ENCODE data around the gene CCDC7. TPM values are rescaled to one million over a fixed set of nuclear protein-coding genes. Genes with fewer than 3 reads are reported as not detected.
"Not testable (repeated sequence)": the region's sequence is repeated elsewhere in the genome, so short reads cannot be mapped to it uniquely, and the experiment has no call there.

The CCDC7 gene
- polyA plus RNA-seq, 1 experiment: 1.9 TPM

- ChIA-PET CTCF (no interaction called here), POLR2A (no interaction called here)
- Histone ChIP-seq H3K4me3 (ENCODE audit: low read depth, low read length) (no peak overlapping the region), H3K9me3 (ENCODE audit: control insufficient read depth, insufficient read depth, low read length) (no peaks in the 10 kb centered on the region), H3K27me3 (ENCODE audit: control insufficient read depth, insufficient read depth, low read length) (no peaks in the 10 kb centered on the region), H3K27ac (ENCODE audit: low read depth, low read length) (no peak overlapping the region)
- DNase-seq (ENCODE audit: low read depth, low spot score): no peak
- TF ChIP-seq, protein P1, sequence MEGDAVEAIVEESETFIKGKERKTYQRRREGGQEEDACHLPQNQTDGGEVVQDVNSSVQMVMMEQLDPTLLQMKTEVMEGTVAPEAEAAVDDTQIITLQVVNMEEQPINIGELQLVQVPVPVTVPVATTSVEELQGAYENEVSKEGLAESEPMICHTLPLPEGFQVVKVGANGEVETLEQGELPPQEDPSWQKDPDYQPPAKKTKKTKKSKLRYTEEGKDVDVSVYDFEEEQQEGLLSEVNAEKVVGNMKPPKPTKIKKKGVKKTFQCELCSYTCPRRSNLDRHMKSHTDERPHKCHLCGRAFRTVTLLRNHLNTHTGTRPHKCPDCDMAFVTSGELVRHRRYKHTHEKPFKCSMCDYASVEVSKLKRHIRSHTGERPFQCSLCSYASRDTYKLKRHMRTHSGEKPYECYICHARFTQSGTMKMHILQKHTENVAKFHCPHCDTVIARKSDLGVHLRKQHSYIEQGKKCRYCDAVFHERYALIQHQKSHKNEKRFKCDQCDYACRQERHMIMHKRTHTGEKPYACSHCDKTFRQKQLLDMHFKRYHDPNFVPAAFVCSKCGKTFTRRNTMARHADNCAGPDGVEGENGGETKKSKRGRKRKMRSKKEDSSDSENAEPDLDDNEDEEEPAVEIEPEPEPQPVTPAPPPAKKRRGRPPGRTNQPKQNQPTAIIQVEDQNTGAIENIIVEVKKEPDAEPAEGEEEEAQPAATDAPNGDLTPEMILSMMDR (IDR thresholded peaks at IDR 0.05; ENCODE audit: low read depth, low read length): no peak
These were observed 184.0 kb downstream of the CCDC7 start for GRCh38 chr10:32629910-32630309.

GRCh38 chr10:32646535-32646934, 200.6 kb downstream of the CCDC7 start:
- Histone ChIP-seq H3K27me3 (ENCODE audit: control insufficient read depth, insufficient read depth, low read length) (no peaks in the 10 kb centered on the region), H3K9me3 (ENCODE audit: control insufficient read depth, insufficient read depth, low read length) (peaks cover 4% of the 10 kb centered on the region; the same call in 1 of the 2 replicates), H3K4me3 (ENCODE audit: low read depth, low read length) (no peak overlapping the region), H3K27ac (ENCODE audit: low read depth, low read length) (no peak overlapping the region)
- TF ChIP-seq, protein P1 (IDR thresholded peaks at IDR 0.05; ENCODE audit: low read depth, low read length): no peak
- ChIA-PET POLR2A (no interaction called here), CTCF (no interaction called here)
- DNase-seq (ENCODE audit: low read depth, low spot score): no peak

DNA sequence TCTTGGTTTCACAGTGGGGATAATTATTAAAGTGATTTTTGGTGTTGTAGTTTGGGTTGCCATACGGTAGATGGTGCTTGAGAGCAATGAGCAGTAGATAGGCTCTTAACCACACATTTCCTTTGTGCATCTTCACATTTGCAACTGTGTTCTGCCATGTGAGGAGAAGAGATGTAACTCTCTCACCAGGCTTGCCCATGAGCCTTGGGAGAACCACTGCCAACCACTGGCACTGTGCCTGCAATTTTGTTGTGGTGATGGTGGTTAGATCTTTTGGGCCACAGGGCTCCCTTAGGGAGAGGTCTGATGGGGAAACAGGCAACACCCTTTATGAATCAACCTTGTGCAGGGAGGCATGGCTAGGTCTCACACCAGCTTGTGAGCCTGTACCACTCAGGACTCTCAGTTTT, 204.3 kb downstream of the CCDC7 start:
- Histone ChIP-seq H3K27ac (ENCODE audit: low read depth, low read length) (no peak overlapping the region), H3K9me3 (ENCODE audit: control insufficient read depth, insufficient read depth, low read length) (no peaks in the 10 kb centered on the region), H3K4me3 (ENCODE audit: low read depth, low read length) (no peak overlapping the region), H3K27me3 (ENCODE audit: control insufficient read depth, insufficient read depth, low read length) (no peaks in the 10 kb centered on the region)
- no peak for DNase-seq (ENCODE audit: low read depth, low spot score)
- POLR2A ChIA-PET: no interaction called here
- TF ChIP-seq, protein P1 (IDR thresholded peaks at IDR 0.05; ENCODE audit: low read depth, low read length): no peak
- CTCF ChIA-PET: no interaction called here

DNA sequence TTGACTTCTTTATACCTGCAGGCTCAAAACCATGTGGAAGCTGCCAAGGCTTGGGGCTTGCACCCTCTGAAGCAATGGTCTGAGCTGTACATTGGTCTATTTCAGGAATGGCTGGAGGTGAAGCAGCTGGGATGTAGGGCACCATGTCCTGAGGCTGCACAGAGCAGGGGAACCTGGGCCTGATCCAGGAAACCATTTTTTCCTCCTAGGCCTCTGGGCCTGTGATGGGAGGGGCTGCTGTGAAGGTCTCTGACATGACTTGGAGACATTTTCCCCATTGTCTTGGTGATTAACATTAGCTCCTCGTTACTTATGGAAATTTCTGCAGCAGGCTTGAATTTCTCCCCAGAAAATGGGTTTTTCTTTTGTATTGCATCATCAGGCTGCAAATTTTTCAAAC, 211.5 kb downstream of the CCDC7 start:
- H3K4me3 ChIP-seq (ENCODE audit: low read depth, low read length); H3K27me3 ChIP-seq (ENCODE audit: control insufficient read depth, insufficient read depth, low read length); H3K9me3 ChIP-seq (ENCODE audit: control insufficient read depth, insufficient read depth, low read length); H3K27ac ChIP-seq (ENCODE audit: low read depth, low read length); DNase-seq (ENCODE audit: low read depth, low spot score); CTCF ChIA-PET; POLR2A ChIA-PET: not testable (repeated sequence)

GRCh38 chr10:32661346-32661745, 215.4 kb downstream of the CCDC7 start:
- TF ChIP-seq, protein P1 (IDR thresholded peaks at IDR 0.05; ENCODE audit: low read depth, low read length): no peak
- no peak for DNase-seq (ENCODE audit: low read depth, low spot score)
- ChIA-PET CTCF (no interaction called here), POLR2A (no interaction called here)
- Histone ChIP-seq H3K27ac (ENCODE audit: low read depth, low read length) (no peak overlapping the region), H3K27me3 (ENCODE audit: control insufficient read depth, insufficient read depth, low read length) (no peaks in the 10 kb centered on the region), H3K4me3 (ENCODE audit: low read depth, low read length) (no peak overlapping the region), H3K9me3 (ENCODE audit: control insufficient read depth, insufficient read depth, low read length) (peaks cover 7% of the 10 kb centered on the region)
